ENCODE results near the gene DTNB.

Gene DTNB

GRCh38 chr2:25512707-25513106, 160.7 kb downstream of the DTNB start:
- no peak for DNase-seq

- DNase-seq: no peak
Observed at GRCh38 chr2:25506226-25506625, 167.2 kb downstream of the DTNB start.

GRCh38 chr2:25505622-25506021, 167.8 kb downstream of the DTNB start:
- no peak for DNase-seq

- no peak for DNase-seq
Observed at GRCh38 chr2:25505182-25505581, 168.2 kb downstream of the DTNB start.

- DNase-seq: no peak
Observed at GRCh38 chr2:25504266-25504665, 169.1 kb downstream of the DTNB start.

GRCh38 chr2:25499157-25499556, 174.2 kb downstream of the DTNB start:
- DNase-seq: no peak

- DNase-seq: peak in 4 of 56 donors; percentile 3 to 9 (median 4)
Observed at GRCh38 chr2:25497918-25498407, 175.4 kb downstream of the DTNB start.

GRCh38 chr2:25497229-25497917, 176.0 kb downstream of the DTNB start:
- peak in 13 of 56 donors; percentile 4 to 63 (median 21) for DNase-seq

- no peak for DNase-seq
Observed at GRCh38 chr2:25494616-25495015, 178.8 kb downstream of the DTNB start.

- no peak for DNase-seq
Observed at GRCh38 chr2:25493207-25493606, 180.2 kb downstream of the DTNB start.

- no peak for DNase-seq
Observed at GRCh38 chr2:25492726-25493125, 180.7 kb downstream of the DTNB start.

- no peak for DNase-seq
Observed at GRCh38 chr2:25491966-25492532, 181.3 kb downstream of the DTNB start.

GRCh38 chr2:25491003-25491696, 182.2 kb downstream of the DTNB start:
- peak in 1 of 56 donors; percentile 6 for DNase-seq

- DNase-seq: no peak
Observed at GRCh38 chr2:25490217-25490616, 183.2 kb downstream of the DTNB start.

GRCh38 chr2:25489631-25490030, 183.7 kb downstream of the DTNB start:
- no peak for DNase-seq

GRCh38 chr2:25483607-25484266, 189.6 kb downstream of the DTNB start:
- DNase-seq: no peak

GRCh38 chr2:25482341-25482740, 191.0 kb downstream of the DTNB start:
- DNase-seq: no peak

- no peak for DNase-seq
Observed at GRCh38 chr2:25481381-25482300, 191.7 kb downstream of the DTNB start.

GRCh38 chr2:25480561-25480960, 192.8 kb downstream of the DTNB start:
- no peak for DNase-seq

- DNase-seq: no peak
Observed at GRCh38 chr2:25479761-25480160, 193.6 kb downstream of the DTNB start.

- DNase-seq: no peak
Observed at GRCh38 chr2:25478736-25479135, 194.6 kb downstream of the DTNB start.
